ENCODE measurements around the gene BCAP31.
A peak's percentile ranks its signal among the peaks of the same experiment; 100 is the strongest.
"Not testable (repeated sequence)": the region's sequence is repeated elsewhere in the genome, so short reads cannot be mapped to it uniquely, and the experiment has no call there.

The BCAP31 gene

GRCh38 chrX:153733651-153734240 is 9.6 kb upstream of the BCAP31 start:
- Mint-ChIP-seq H3K9me3 (peaks cover 12% of the 10 kb centered on the region), H3K36me3 (peaks cover 38% of the 10 kb centered on the region), H3K27ac (no peak overlapping the region), H3K27me3 (no peaks in the 10 kb centered on the region), H3K4me1 (peaks cover 27% of the 10 kb centered on the region), H3K4me3 (no peak overlapping the region)
- DNase-seq: no peak
- CTCF ChIA-PET: no interaction called here

GRCh38 chrX:153732401-153732800 is 8.2 kb upstream of the BCAP31 start:
- CTCF ChIA-PET: no interaction called here
- no peak for DNase-seq
- H3K9me3 Mint-ChIP-seq: peaks cover 12% of the 10 kb centered on the region
- H3K4me1 Mint-ChIP-seq: peaks cover 35% of the 10 kb centered on the region
- no peak overlapping the region for H3K4me3 Mint-ChIP-seq
- H3K27me3 Mint-ChIP-seq: no peaks in the 10 kb centered on the region
- H3K36me3 Mint-ChIP-seq: peaks cover 40% of the 10 kb centered on the region
- peak overlapping the region; percentile 49 for H3K27ac Mint-ChIP-seq

- peak overlapping the region; percentile 44 for H3K27ac Mint-ChIP-seq
- DNase-seq: no peak
- H3K4me1 Mint-ChIP-seq: peaks cover 41% of the 10 kb centered on the region
- H3K9me3 Mint-ChIP-seq: peaks cover 12% of the 10 kb centered on the region
- CTCF ChIA-PET: no interaction called here
- no peaks in the 10 kb centered on the region for H3K27me3 Mint-ChIP-seq
- peaks cover 40% of the 10 kb centered on the region for H3K36me3 Mint-ChIP-seq
- H3K4me3 Mint-ChIP-seq: no peak overlapping the region
Observed at GRCh38 chrX:153731845-153732215, 7.6 kb upstream of the BCAP31 start.

GRCh38 chrX:153731117-153731844 is 7.1 kb upstream of the BCAP31 start:
- peaks cover 44% of the 10 kb centered on the region for H3K4me1 Mint-ChIP-seq
- DNase-seq: no peak
- peaks cover 12% of the 10 kb centered on the region for H3K9me3 Mint-ChIP-seq
- no peaks in the 10 kb centered on the region for H3K27me3 Mint-ChIP-seq
- no peak overlapping the region for H3K4me3 Mint-ChIP-seq
- H3K27ac Mint-ChIP-seq: peak overlapping the region; percentile 82
- H3K36me3 Mint-ChIP-seq: peaks cover 36% of the 10 kb centered on the region
- CTCF ChIA-PET: no interaction called here

- H3K9me3 Mint-ChIP-seq: peaks cover 12% of the 10 kb centered on the region
- H3K4me3 Mint-ChIP-seq, DNase-seq, CTCF ChIA-PET, H3K27me3 Mint-ChIP-seq, H3K27ac Mint-ChIP-seq: not testable (repeated sequence)
- H3K4me1 Mint-ChIP-seq: peaks cover 40% of the 10 kb centered on the region
- peaks cover 34% of the 10 kb centered on the region for H3K36me3 Mint-ChIP-seq
Observed at GRCh38 chrX:153730115-153730514, 5.9 kb upstream of the BCAP31 start.

GRCh38 chrX:153728951-153729631 is 4.9 kb upstream of the BCAP31 start:
- Mint-ChIP-seq H3K4me1 (peaks cover 36% of the 10 kb centered on the region), H3K4me3 (no peak overlapping the region)

GRCh38 chrX:153728095-153728494 is 3.9 kb upstream of the BCAP31 start:
- CTCF ChIA-PET: no interaction called here
- H3K36me3 Mint-ChIP-seq: peaks cover 24% of the 10 kb centered on the region
- H3K27me3 Mint-ChIP-seq: no peaks in the 10 kb centered on the region
- peaks cover 36% of the 10 kb centered on the region for H3K4me1 Mint-ChIP-seq
- peaks cover 9% of the 10 kb centered on the region for H3K9me3 Mint-ChIP-seq
- no peak overlapping the region for H3K27ac Mint-ChIP-seq
- no peak for DNase-seq
- H3K4me3 Mint-ChIP-seq: peak overlapping the region; percentile 33

More at GRCh38 chrX:153728951-153729631, 4.9 kb upstream of the BCAP31 start:
- Mint-ChIP-seq H3K9me3 (peaks cover 9% of the 10 kb centered on the region), H3K27ac (no peak overlapping the region), H3K27me3 (no peaks in the 10 kb centered on the region), H3K36me3 (peaks cover 27% of the 10 kb centered on the region)
- CTCF ChIA-PET: no interaction called here
- no peak for DNase-seq

GRCh38 chrX:153727123-153727931 is 3.1 kb upstream of the BCAP31 start:
- peaks cover 41% of the 10 kb centered on the region for H3K4me1 Mint-ChIP-seq
- DNase-seq: no peak

GRCh38 chrX:153726286-153727122 is 2.3 kb upstream of the BCAP31 start:
- Mint-ChIP-seq H3K27me3 (no peaks in the 10 kb centered on the region), H3K4me3 (peak overlapping the region; percentile 67), H3K36me3 (peaks cover 23% of the 10 kb centered on the region), H3K4me1 (peaks cover 43% of the 10 kb centered on the region), H3K9me3 (peaks cover 4% of the 10 kb centered on the region), H3K27ac (peak overlapping the region; percentile 76)
- DNase-seq: peak; percentile 73
- CTCF ChIA-PET: no interaction called here

More at GRCh38 chrX:153727123-153727931, 3.1 kb upstream of the BCAP31 start:
- Mint-ChIP-seq H3K36me3 (peaks cover 26% of the 10 kb centered on the region), H3K9me3 (peaks cover 9% of the 10 kb centered on the region), H3K4me3 (peak overlapping the region; percentile 67), H3K27me3 (no peaks in the 10 kb centered on the region), H3K27ac (peak overlapping the region; percentile 76)
- CTCF ChIA-PET: no interaction called here

- Mint-ChIP-seq H3K4me3 (peak overlapping the region; percentile 52), H3K4me1 (peaks cover 37% of the 10 kb centered on the region), H3K27ac (peak overlapping the region; percentile 73), H3K36me3 (peaks cover 17% of the 10 kb centered on the region), H3K27me3 (no peaks in the 10 kb centered on the region), H3K9me3 (no peaks in the 10 kb centered on the region)
- CTCF ChIA-PET: no interaction called here
- no peak for DNase-seq
Observed at GRCh38 chrX:153725832-153726285, 1.7 kb upstream of the BCAP31 start.

- DNase-seq: peak; percentile 40
- peak overlapping the region; percentile 77 for H3K27ac Mint-ChIP-seq
- no peaks in the 10 kb centered on the region for H3K27me3 Mint-ChIP-seq
- peak overlapping the region; percentile 72 for H3K4me3 Mint-ChIP-seq
- H3K36me3 Mint-ChIP-seq: peaks cover 16% of the 10 kb centered on the region
- CTCF ChIA-PET: no interaction called here
- no peaks in the 10 kb centered on the region for H3K9me3 Mint-ChIP-seq
- H3K4me1 Mint-ChIP-seq: peaks cover 33% of the 10 kb centered on the region
Observed at GRCh38 chrX:153725039-153725831, 1.0 kb upstream of the BCAP31 start.

- H3K36me3 Mint-ChIP-seq: peaks cover 23% of the 10 kb centered on the region
- peak overlapping the region; percentile 86 for H3K4me3 Mint-ChIP-seq
- no peaks in the 10 kb centered on the region for H3K9me3 Mint-ChIP-seq
- CTCF ChIA-PET: interaction anchor here (1.6 kb wide), 1 partner anchor 15 kb away, joined by 4 read pairs; no protein-coding TSS in a partner anchor
- DNase-seq: peak; percentile 65
- H3K27ac Mint-ChIP-seq: peak overlapping the region; percentile 86
- H3K27me3 Mint-ChIP-seq: no peaks in the 10 kb centered on the region
- peaks cover 29% of the 10 kb centered on the region for H3K4me1 Mint-ChIP-seq
Observed at GRCh38 chrX:153723351-153724251, 586 bp downstream of the BCAP31 start.

All from activated naive CD4-positive, alpha-beta T cell treated with anti-CD3 and anti-CD28 coated beads, Interleukin-2, amount 10 ng/mL, durations not matched to agents 7 days and 5 days (primary cell).